SU-DHL-6 (cell line): ENCODE data around the gene RUBCN.

Experiments
- H2AFZ ChIP-seq: fragments of 200-600 bp; sonication (generic); 2 replicates; pipeline ENCODE4 v1.6.1; 2014; ENCODE audit warnings: low read depth, mild to moderate bottlenecking, moderate library complexity, mixed read lengths, antibody characterized with exemption, low read length; ENCODE audit not compliant: severe bottlenecking
- H3F3A ChIP-seq: fragments of 200-600 bp; shearing (Covaris generic); 2 replicates; pipeline ENCODE4 v1.6.0; 2016; ENCODE audit warnings: antibody characterized with exemption, mild to moderate bottlenecking; ENCODE audit not compliant: insufficient read depth
- H3K27ac ChIP-seq: fragments of 200-600 bp; sonication (generic); 2 replicates; pipeline ENCODE4 v1.5.1; 2016; ENCODE audit warnings: low read depth, mild to moderate bottlenecking, low read length, moderate library complexity, mixed read lengths
- H3K27me3 ChIP-seq: fragments of 200-600 bp; sonication (generic), shearing (Covaris generic); 2 replicates; pipeline ENCODE4 v1.6.0; 2014; ENCODE audit warnings: mild to moderate bottlenecking, low read length
- H3K36me3 ChIP-seq: fragments of 200-600 bp; sonication (generic); 2 replicates; pipeline ENCODE4 v1.6.1; 2014; ENCODE audit warnings: mild to moderate bottlenecking, low read length, mixed read lengths
- H3K4me2 ChIP-seq: fragments of 300-600, 200-600 bp; shearing (Covaris generic), sonication (generic); 2 replicates; pipeline ENCODE4 v1.6.0; 2014; ENCODE audit warnings: low read length, low read depth, mild to moderate bottlenecking; ENCODE audit not compliant: poor library complexity, severe bottlenecking
- H3K4me3 ChIP-seq: fragments of 200-600 bp; sonication (generic); 2 replicates; pipeline ENCODE4 v1.5.1; 2014; ENCODE audit warnings: antibody characterized with exemption, low read length, mild to moderate bottlenecking, mixed read lengths; ENCODE audit not compliant: insufficient read depth, poor library complexity, severe bottlenecking
- H3K79me2 ChIP-seq: fragments of 200-600 bp; sonication (generic); 2 replicates; pipeline ENCODE4 v1.6.1; 2014; ENCODE audit warnings: mild to moderate bottlenecking, low read length, moderate library complexity; ENCODE audit not compliant: insufficient read depth
- H3K9ac ChIP-seq: fragments of 200-600 bp; sonication (generic); 2 replicates; pipeline ENCODE4 v1.7.0; 2014; ENCODE audit warnings: mild to moderate bottlenecking, low read length
- H3K9me2 ChIP-seq: fragments of 200-600 bp; sonication (generic); replicated peaks from 2 replicates; pipeline ENCODE4 v1.6.1; 2014; ENCODE audit warnings: low read length; ENCODE audit not compliant: insufficient read depth
- H3K9me3 ChIP-seq: fragments of 200-600 bp; sonication (generic); 2 replicates; pipeline ENCODE4 v1.6.1; 2014; ENCODE audit warnings: low read length, mixed read lengths; ENCODE audit not compliant: insufficient read depth
- H4K20me1 ChIP-seq: fragments of 200-600 bp; sonication (generic); 2 replicates; pipeline ENCODE4 v1.6.1; 2014; ENCODE audit warnings: low read depth, mild to moderate bottlenecking, antibody characterized with exemption, low read length, moderate library complexity, mixed read lengths
- EZH2phosphoT487 ChIP-seq: fragments of 200-600 bp; sonication (generic), shearing (Covaris generic); conservative IDR thresholded peaks from 2 replicates; pipeline ENCODE4 v1.6.1; 2018; ENCODE audit warnings: mild to moderate bottlenecking, antibody characterized with exemption, low read length, moderate library complexity, mixed read lengths
- TF ChIP-seq, protein P1 (sequence below): fragments of 200-600 bp; sonication (generic); IDR thresholded peaks from one replicate; pipeline ENCODE4 v1.5.1; 2017; ENCODE audit warnings: antibody characterized with exemption, mild to moderate bottlenecking, low read length, moderate library complexity; ENCODE audit not compliant: insufficient read depth, poor library complexity, severe bottlenecking

The RUBCN gene

DNA sequence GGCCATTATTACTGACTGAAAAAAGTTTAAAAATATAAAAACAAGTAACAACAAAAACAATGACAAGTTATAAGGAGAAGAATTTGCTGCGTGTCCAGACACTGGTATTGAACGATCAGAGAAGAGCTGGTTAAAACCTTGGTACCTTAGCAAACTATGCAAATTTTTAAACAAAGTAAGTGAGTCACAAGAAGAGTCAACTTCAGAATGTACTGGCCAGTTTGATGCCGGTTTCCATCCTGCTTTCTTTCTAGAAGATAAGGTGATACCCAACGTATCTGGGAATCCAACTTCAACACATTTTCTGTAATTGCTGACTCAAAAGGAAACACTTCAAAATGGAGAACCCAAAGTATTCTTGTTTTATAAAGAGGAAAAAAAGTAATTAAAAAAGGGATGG is 49.8 kb downstream of the RUBCN start:
- Histone ChIP-seq H3K4me3 (no peak overlapping the region), H3K9me2 (no peaks in the 10 kb centered on the region), H3K79me2 (no peaks in the 10 kb centered on the region), H3K36me3 (peaks cover 19% of the 10 kb centered on the region; the same call in 1 of the 2 replicates), H3K9me3 (no peaks in the 10 kb centered on the region), H4K20me1 (no peaks in the 10 kb centered on the region), H3F3A (no peaks in the 10 kb centered on the region), H3K27me3 (no peaks in the 10 kb centered on the region), H3K27ac (no peak overlapping the region), H3K9ac (no peak overlapping the region), H3K4me2 (no peak overlapping the region), H2AFZ (no peak overlapping the region)
- TF ChIP-seq, protein P1, sequence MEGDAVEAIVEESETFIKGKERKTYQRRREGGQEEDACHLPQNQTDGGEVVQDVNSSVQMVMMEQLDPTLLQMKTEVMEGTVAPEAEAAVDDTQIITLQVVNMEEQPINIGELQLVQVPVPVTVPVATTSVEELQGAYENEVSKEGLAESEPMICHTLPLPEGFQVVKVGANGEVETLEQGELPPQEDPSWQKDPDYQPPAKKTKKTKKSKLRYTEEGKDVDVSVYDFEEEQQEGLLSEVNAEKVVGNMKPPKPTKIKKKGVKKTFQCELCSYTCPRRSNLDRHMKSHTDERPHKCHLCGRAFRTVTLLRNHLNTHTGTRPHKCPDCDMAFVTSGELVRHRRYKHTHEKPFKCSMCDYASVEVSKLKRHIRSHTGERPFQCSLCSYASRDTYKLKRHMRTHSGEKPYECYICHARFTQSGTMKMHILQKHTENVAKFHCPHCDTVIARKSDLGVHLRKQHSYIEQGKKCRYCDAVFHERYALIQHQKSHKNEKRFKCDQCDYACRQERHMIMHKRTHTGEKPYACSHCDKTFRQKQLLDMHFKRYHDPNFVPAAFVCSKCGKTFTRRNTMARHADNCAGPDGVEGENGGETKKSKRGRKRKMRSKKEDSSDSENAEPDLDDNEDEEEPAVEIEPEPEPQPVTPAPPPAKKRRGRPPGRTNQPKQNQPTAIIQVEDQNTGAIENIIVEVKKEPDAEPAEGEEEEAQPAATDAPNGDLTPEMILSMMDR = no peak
- TF ChIP-seq EZH2phosphoT487 = no peak

DNA sequence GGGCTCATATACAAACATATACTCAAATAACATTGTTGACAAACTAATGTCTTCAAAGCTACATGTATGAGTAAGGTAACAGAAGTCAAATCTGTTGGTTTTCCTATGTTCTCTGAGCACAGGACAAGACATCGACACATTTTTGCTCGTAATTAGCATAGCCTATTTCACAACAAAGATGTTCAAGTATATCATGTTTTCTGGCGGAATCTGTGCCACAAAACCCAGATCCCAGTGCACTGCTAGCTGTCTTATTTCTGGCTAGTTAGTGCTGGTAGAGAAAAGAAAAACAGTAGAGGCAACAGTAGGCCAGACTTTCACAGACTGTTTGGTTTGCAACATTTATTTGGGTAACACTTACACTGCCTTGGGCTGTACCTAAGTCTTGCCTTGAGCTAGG is 51.2 kb downstream of the RUBCN start:
- Histone ChIP-seq H4K20me1 (no peaks in the 10 kb centered on the region), H3K36me3 (peaks cover 23% of the 10 kb centered on the region), H3K27ac (no peak overlapping the region), H3K9me3 (no peaks in the 10 kb centered on the region), H3F3A (no peaks in the 10 kb centered on the region), H3K9ac (no peak overlapping the region), H3K79me2 (no peaks in the 10 kb centered on the region), H2AFZ (no peak overlapping the region), H3K27me3 (no peaks in the 10 kb centered on the region), H3K4me2 (no peak overlapping the region), H3K4me3 (no peak overlapping the region), H3K9me2 (no peaks in the 10 kb centered on the region)
- TF ChIP-seq, protein P1 = no peak
- no peak for TF ChIP-seq EZH2phosphoT487

DNA sequence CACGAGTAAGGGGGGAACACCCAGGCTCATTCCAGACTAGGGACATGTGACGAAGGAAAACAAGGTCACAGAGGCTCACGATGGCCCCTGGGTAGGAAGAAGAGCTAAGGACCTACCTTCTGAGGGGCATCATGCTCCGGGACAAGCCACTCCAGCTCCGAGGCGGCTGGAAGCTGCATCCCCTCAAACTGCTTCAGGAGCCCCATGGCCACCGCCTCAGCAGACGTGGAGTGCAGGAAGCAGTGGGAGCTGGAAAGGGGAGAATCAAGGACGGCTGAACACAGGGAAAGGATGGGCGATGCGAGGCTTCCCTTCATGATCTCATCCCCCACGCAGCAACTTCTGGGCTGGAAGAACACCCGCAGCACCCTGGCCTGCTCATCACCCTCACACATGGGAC is 53.5 kb downstream of the RUBCN start:
- Histone ChIP-seq H3K4me2 (no peak overlapping the region), H3K9me2 (no peaks in the 10 kb centered on the region), H3K9ac (no peak overlapping the region), H3K79me2 (no peaks in the 10 kb centered on the region), H4K20me1 (no peaks in the 10 kb centered on the region), H3K9me3 (no peaks in the 10 kb centered on the region), H3K4me3 (no peak overlapping the region), H2AFZ (no peak overlapping the region), H3F3A (no peaks in the 10 kb centered on the region), H3K36me3 (peaks cover 22% of the 10 kb centered on the region), H3K27me3 (no peaks in the 10 kb centered on the region), H3K27ac (no peak overlapping the region)
- TF ChIP-seq, protein P1 = no peak
- TF ChIP-seq EZH2phosphoT487 = no peak

DNA sequence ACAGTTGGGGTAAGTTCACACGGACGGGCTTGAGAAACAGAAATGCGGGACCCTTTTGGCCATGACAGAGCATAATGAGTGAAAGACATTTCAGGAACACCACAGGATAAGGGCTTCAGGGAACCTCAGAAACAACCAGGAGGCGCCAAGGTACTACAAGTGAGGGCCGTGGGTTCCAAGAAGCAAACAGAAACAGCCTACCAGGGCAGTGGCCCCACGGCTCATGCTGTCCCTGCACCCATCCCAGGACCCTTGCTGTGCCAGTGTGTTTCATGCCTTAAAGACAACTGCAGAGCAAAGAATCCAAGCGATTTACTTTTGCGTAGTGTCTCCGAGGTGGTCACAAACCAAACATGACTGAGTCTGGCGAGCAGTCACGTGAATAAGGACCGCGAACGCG is 54.0 kb downstream of the RUBCN start:
- H3K36me3 ChIP-seq = peaks cover 22% of the 10 kb centered on the region
- no peaks in the 10 kb centered on the region for H4K20me1 ChIP-seq
- no peak overlapping the region for H3K9ac ChIP-seq
- H3K79me2 ChIP-seq = no peaks in the 10 kb centered on the region
- no peaks in the 10 kb centered on the region for H3K9me2 ChIP-seq
- TF ChIP-seq EZH2phosphoT487 = no peak
- TF ChIP-seq, protein P1 = no peak
- no peaks in the 10 kb centered on the region for H3K9me3 ChIP-seq
- H3K27ac ChIP-seq = no peak overlapping the region
- no peaks in the 10 kb centered on the region for H3F3A ChIP-seq
- H3K4me3 ChIP-seq = no peak overlapping the region
- H2AFZ ChIP-seq = no peak overlapping the region
- no peak overlapping the region for H3K4me2 ChIP-seq
- no peaks in the 10 kb centered on the region for H3K27me3 ChIP-seq
